NCI-H345 (cell line): ENCODE data around the gene HUS1B.

Source experiments
- DNase-seq: peaks from one replicate; lab custom pipeline; 2025; lab: John Stamatoyannopoulos, UW

The HUS1B gene

DNA sequence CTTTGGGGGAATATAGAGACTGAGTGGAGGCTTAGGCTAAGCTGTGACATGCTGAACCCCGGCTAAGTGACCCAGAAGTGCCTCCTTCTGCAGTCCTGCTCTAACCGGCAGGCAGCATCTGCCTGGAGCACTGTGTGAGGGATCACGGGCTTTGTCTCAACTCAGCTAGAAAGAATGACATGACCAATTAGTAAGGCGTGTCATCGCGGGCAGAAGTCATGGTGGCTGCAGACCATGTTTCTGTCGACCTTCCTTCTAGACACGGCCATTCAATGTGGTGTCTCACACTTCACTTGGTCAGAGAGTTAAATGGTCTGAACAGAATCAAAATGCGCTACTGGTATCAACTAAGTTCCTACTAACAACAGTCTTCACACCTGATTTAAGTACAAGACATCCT is 35.0 kb downstream of the HUS1B start:
- no peak for DNase-seq

DNA sequence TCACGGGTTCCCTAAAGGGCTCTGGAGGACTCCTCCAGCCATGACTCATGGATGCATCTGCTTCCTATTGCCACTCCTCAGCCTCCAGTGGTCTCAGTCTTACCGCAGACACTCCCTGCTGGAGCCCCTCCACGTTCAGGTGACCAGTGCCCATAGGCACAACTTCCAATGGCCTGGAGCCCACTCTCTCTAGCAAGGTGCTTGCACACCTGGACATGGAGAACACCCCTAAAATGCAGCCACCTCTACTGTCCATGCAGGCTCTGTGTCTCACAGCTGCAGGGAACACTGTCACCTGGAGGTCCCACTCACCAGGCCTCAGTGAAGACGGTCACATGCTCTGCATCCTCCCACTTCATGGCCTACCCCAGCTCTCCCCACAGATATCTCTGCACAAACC is 36.0 kb downstream of the HUS1B start:
- DNase-seq = no peak

DNA sequence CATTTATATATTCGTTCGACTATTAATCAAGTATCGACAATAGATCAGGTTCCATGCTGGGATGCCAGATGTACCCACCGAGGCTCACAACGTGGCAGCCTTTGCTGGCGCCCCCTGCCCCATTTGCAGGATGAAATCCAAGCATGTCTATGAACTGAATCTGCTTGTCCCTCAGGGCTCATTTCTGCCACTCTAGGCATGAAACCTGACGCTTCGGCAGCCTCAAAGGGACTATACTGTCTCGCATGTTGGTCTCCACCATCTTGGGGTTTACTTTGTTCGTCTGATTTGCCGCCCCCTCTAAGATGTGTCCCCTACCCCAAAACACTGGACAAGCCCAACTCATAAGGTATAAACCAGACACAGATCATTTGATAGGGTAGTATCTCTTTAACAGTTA is 36.7 kb downstream of the HUS1B start:
- no peak for DNase-seq

DNA sequence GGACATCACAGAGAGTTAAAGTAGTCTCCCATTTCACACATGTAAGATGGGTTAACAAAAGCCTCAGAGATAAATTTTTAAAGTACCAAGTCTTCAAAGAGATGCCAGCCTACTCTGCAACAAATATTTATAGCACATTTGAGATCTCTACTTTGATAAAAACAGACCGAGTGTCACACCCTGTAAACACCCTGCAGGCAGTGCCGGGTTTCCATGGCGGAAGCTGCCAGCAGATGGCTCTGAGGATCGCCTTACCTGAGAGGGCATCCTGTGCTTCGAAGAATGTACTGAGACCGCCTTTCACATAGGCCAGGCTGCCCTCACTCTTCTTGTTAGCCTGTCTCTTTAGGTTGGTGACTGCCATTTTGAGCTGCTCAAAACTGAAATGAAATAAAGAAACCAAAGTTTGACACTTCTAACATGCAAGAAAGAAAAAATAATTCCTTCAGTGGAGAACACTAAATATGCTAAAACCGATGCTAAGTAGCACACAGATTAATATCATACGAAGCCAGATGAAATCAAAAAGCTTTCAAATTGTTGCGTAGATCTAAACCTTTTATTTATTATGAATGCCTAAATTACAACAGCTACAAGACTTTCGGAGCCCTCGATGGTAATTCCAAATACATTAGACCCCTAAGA is 39.3 kb downstream of the HUS1B start:
- DNase-seq = no peak

DNA sequence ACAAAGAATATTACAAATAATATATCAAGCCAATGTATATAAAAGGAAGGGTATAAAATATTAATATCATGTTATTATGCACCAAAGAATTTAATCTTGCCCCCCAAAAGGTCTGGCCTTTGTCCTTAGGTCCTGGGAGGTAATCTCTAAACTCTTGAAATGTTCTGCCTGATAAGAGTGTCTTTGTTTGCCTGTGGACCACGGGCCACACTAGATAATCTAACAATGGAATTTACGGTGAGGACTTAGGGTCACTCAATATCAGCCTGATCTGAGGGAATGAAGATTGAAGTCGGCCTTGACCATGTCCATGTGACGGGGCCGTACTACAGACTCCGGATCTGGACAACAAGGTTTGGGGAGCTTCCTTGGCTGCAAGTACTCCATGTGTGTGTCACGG is 42.9 kb downstream of the HUS1B start:
- no peak for DNase-seq

DNA sequence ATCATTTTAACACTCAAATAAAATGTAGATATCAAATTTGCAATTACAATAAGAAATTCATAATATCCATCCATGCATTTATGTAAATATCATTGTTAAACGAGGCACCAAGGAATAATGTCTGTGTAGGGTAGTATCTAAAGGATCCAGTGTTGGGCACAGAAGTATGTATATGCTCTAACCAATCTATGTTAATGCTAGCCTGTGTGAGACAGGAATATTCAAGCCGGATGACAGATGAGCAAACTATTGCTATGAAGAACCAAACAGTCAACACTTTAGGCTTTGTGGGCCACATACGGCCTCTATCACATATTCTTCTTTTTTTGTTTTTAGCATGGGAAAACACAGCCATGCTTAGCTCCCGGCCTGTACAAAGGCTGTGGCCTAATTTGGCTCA is 45.0 kb downstream of the HUS1B start:
- DNase-seq = no peak

DNA sequence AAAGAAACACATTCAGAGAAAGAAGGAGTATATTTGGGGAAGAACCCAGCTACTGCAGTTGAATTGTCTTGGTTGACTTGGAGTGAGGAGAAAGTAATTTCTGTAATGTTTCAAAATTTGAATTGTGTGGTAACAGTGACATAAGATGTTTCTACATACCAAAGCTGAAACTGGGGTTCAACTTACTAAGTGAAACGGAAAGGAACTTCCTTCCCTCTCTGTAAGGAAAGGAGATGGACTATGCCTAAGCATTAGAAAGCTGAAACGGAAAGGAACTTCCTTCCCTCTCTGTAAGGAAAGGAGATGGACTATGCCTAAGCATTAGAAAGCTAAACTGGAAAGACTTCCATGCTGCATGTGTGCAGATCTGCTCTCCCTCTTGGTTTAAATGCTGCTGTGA is 46.0 kb downstream of the HUS1B start:
- DNase-seq = no peak

DNA sequence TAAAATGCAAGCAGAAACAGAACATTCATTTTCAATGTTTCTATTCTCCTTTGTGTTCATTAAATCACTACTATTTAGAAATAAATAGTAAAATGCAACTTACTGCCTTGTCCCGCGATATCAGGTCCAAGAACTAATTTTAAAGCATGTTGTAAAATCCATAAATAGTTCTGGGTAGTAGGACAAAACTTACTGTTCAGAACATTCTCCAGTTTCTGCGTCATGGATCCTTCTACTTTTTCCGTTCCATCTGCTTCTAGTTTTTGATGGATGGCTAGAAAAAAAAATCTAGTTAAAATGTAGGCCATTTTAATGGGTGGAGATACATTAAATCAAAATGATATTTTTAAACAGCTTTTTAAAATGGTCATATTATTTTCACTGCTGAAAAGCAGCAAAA is 47.0 kb downstream of the HUS1B start:
- no peak for DNase-seq

DNA sequence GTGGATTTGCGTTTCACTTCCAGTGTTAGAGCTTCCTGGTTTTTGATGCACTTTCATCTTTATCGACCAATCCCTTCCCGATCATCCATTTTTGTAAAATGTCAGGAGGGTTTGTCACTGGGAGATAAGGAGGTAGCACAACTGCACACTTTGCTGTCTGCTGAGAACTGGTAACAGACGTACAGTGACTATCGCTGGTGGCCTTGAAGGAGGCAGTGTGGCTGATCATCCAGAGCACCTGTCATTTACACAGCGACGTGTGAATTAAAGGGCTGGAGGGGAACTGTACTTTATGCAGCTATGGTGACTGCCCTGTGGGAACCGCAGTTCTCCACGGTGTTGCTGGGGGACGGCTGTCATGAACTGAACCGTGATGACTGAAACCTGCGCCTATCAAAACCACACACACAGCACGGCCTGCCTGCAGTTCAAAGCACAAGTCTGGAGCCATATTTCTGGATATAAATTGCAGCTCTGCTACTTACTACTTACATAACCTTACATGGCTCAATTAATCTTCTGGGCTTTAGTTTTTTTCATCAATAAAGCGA is 50.0 kb downstream of the HUS1B start:
- no peak for DNase-seq
